SU-DHL-6 (cell line): Measurements from ENCODE around the gene SERPINA5.

Experiments used
- H2AFZ ChIP-seq: fragments of 200-600 bp; sonication (generic); 2 replicates; pipeline ENCODE4 v1.6.1; 2014; ENCODE audit warnings: low read depth, mild to moderate bottlenecking, moderate library complexity, mixed read lengths, antibody characterized with exemption, low read length; ENCODE audit not compliant: severe bottlenecking
- H3F3A ChIP-seq: fragments of 200-600 bp; shearing (Covaris generic); 2 replicates; pipeline ENCODE4 v1.6.0; 2016; ENCODE audit warnings: antibody characterized with exemption, mild to moderate bottlenecking; ENCODE audit not compliant: insufficient read depth
- H3K27ac ChIP-seq: fragments of 200-600 bp; sonication (generic); 2 replicates; pipeline ENCODE4 v1.5.1; 2016; ENCODE audit warnings: low read depth, mild to moderate bottlenecking, low read length, moderate library complexity, mixed read lengths
- H3K27me3 ChIP-seq: fragments of 200-600 bp; sonication (generic), shearing (Covaris generic); 2 replicates; pipeline ENCODE4 v1.6.0; 2014; ENCODE audit warnings: mild to moderate bottlenecking, low read length
- H3K36me3 ChIP-seq: fragments of 200-600 bp; sonication (generic); 2 replicates; pipeline ENCODE4 v1.6.1; 2014; ENCODE audit warnings: mild to moderate bottlenecking, low read length, mixed read lengths
- H3K4me2 ChIP-seq: fragments of 300-600, 200-600 bp; shearing (Covaris generic), sonication (generic); 2 replicates; pipeline ENCODE4 v1.6.0; 2014; ENCODE audit warnings: low read length, low read depth, mild to moderate bottlenecking; ENCODE audit not compliant: poor library complexity, severe bottlenecking
- H3K4me3 ChIP-seq: fragments of 200-600 bp; sonication (generic); 2 replicates; pipeline ENCODE4 v1.5.1; 2014; ENCODE audit warnings: antibody characterized with exemption, low read length, mild to moderate bottlenecking, mixed read lengths; ENCODE audit not compliant: insufficient read depth, poor library complexity, severe bottlenecking
- H3K79me2 ChIP-seq: fragments of 200-600 bp; sonication (generic); 2 replicates; pipeline ENCODE4 v1.6.1; 2014; ENCODE audit warnings: mild to moderate bottlenecking, low read length, moderate library complexity; ENCODE audit not compliant: insufficient read depth
- H3K9ac ChIP-seq: fragments of 200-600 bp; sonication (generic); 2 replicates; pipeline ENCODE4 v1.7.0; 2014; ENCODE audit warnings: mild to moderate bottlenecking, low read length
- H3K9me2 ChIP-seq: fragments of 200-600 bp; sonication (generic); replicated peaks from 2 replicates; pipeline ENCODE4 v1.6.1; 2014; ENCODE audit warnings: low read length; ENCODE audit not compliant: insufficient read depth
- H3K9me3 ChIP-seq: fragments of 200-600 bp; sonication (generic); 2 replicates; pipeline ENCODE4 v1.6.1; 2014; ENCODE audit warnings: low read length, mixed read lengths; ENCODE audit not compliant: insufficient read depth
- H4K20me1 ChIP-seq: fragments of 200-600 bp; sonication (generic); 2 replicates; pipeline ENCODE4 v1.6.1; 2014; ENCODE audit warnings: low read depth, mild to moderate bottlenecking, antibody characterized with exemption, low read length, moderate library complexity, mixed read lengths
- CTCF ChIP-seq: fragments of 200-600 bp; sonication (generic); IDR thresholded peaks from one replicate; pipeline ENCODE4 v1.5.1; 2017; ENCODE audit warnings: antibody characterized with exemption, mild to moderate bottlenecking, low read length, moderate library complexity; ENCODE audit not compliant: insufficient read depth, poor library complexity, severe bottlenecking
- EZH2phosphoT487 ChIP-seq: fragments of 200-600 bp; sonication (generic), shearing (Covaris generic); conservative IDR thresholded peaks from 2 replicates; pipeline ENCODE4 v1.6.1; 2018; ENCODE audit warnings: mild to moderate bottlenecking, antibody characterized with exemption, low read length, moderate library complexity, mixed read lengths

SERPINA5 gene

GRCh38 chr14:94572637-94573303, 8.5 kb upstream of the SERPINA5 start:
- no peaks in the 10 kb centered on the region for H4K20me1 ChIP-seq
- H3K4me2 ChIP-seq, result no peak overlapping the region
- no peaks in the 10 kb centered on the region for H3K79me2 ChIP-seq
- H3K9ac ChIP-seq, result no peak overlapping the region
- H3K9me2 ChIP-seq, result no peaks in the 10 kb centered on the region
- H3K4me3 ChIP-seq, result no peak overlapping the region
- H3K9me3 ChIP-seq, result no peaks in the 10 kb centered on the region
- H3K27ac ChIP-seq, result no peak overlapping the region
- no peak for TF ChIP-seq CTCF
- TF ChIP-seq EZH2phosphoT487, result no peak
- H3K27me3 ChIP-seq, result no peaks in the 10 kb centered on the region
- no peaks in the 10 kb centered on the region for H3K36me3 ChIP-seq
- H2AFZ ChIP-seq, result no peak overlapping the region
- H3F3A ChIP-seq, result no peaks in the 10 kb centered on the region

- Histone ChIP-seq H3K9me2 (no peaks in the 10 kb centered on the region), H3K27me3 (no peaks in the 10 kb centered on the region), H4K20me1 (no peaks in the 10 kb centered on the region), H3K9ac (no peak overlapping the region), H3K4me2 (no peak overlapping the region), H3K79me2 (no peaks in the 10 kb centered on the region), H3K4me3 (no peak overlapping the region), H3K27ac (no peak overlapping the region), H3F3A (no peaks in the 10 kb centered on the region), H2AFZ (no peak overlapping the region), H3K36me3 (no peaks in the 10 kb centered on the region), H3K9me3 (no peaks in the 10 kb centered on the region)
- TF ChIP-seq EZH2phosphoT487, result no peak
- TF ChIP-seq CTCF, result no peak
These were observed 7.5 kb upstream of the SERPINA5 start for GRCh38 chr14:94573475-94574277.

- Histone ChIP-seq H3K9me3 (no peaks in the 10 kb centered on the region), H3K27ac (no peak overlapping the region), H3K27me3 (no peaks in the 10 kb centered on the region), H3F3A (no peaks in the 10 kb centered on the region), H3K36me3 (no peaks in the 10 kb centered on the region), H3K9me2 (no peaks in the 10 kb centered on the region), H3K4me2 (no peak overlapping the region), H2AFZ (no peak overlapping the region), H4K20me1 (no peaks in the 10 kb centered on the region), H3K79me2 (no peaks in the 10 kb centered on the region), H3K4me3 (no peak overlapping the region), H3K9ac (no peak overlapping the region)
- no peak for TF ChIP-seq EZH2phosphoT487
These were observed 6.9 kb upstream of the SERPINA5 start for GRCh38 chr14:94574336-94574735.
